T-helper 1 cell treated with Interleukin-12 subunit alpha and Interleukin-12 subunit beta and Interleukin-4 antibody, amounts not matched to agents 30 μg/mL and 1 μg/mL, for 36 hours (primary cell): ENCODE measurements around the gene ARMC6.

Source experiments
- H3K27ac Mint-ChIP-seq: one replicate; pipeline ENCODE4 v1.8.0; 2021; ENCODE audit warnings: mild to moderate bottlenecking, mixed read lengths
- H3K27me3 Mint-ChIP-seq: one replicate; pipeline ENCODE4 v1.8.0; 2021; ENCODE audit warnings: low read depth, mixed read lengths
- H3K36me3 Mint-ChIP-seq: one replicate; pipeline ENCODE4 v1.8.0; 2021; ENCODE audit warnings: low read depth, mixed read lengths
- H3K4me1 Mint-ChIP-seq: one replicate; pipeline ENCODE4 v1.8.0; 2021; ENCODE audit warnings: low read depth, mixed read lengths
- H3K4me3 Mint-ChIP-seq: one replicate; pipeline ENCODE4 v1.8.0; 2021; ENCODE audit warnings: mild to moderate bottlenecking, moderate library complexity, mixed read lengths
- H3K9me3 Mint-ChIP-seq: one replicate; pipeline ENCODE4 v1.8.0; 2021; ENCODE audit warnings: mixed read lengths

The ARMC6 gene

GRCh38 chr19:19032420-19033175 lies 805 bp upstream of the ARMC6 start:
- peaks cover 28% of the 10 kb centered on the region for H3K4me1 Mint-ChIP-seq
- peak overlapping the region; percentile 98 for H3K27ac Mint-ChIP-seq
- no peaks in the 10 kb centered on the region for H3K9me3 Mint-ChIP-seq
- H3K36me3 Mint-ChIP-seq = peaks cover 20% of the 10 kb centered on the region
- H3K27me3 Mint-ChIP-seq = no peaks in the 10 kb centered on the region
- H3K4me3 Mint-ChIP-seq = peak overlapping the region; percentile 97

- Mint-ChIP-seq H3K9me3 (no peaks in the 10 kb centered on the region), H3K27me3 (no peaks in the 10 kb centered on the region), H3K36me3 (peaks cover 17% of the 10 kb centered on the region), H3K27ac (peak overlapping the region; percentile 98), H3K4me1 (peaks cover 27% of the 10 kb centered on the region), H3K4me3 (peak overlapping the region; percentile 97)
Measured at GRCh38 chr19:19033176-19033425, 302 bp upstream of the ARMC6 start.

- no peaks in the 10 kb centered on the region for H3K9me3 Mint-ChIP-seq
- no peaks in the 10 kb centered on the region for H3K27me3 Mint-ChIP-seq
- peak overlapping the region; percentile 94 for H3K27ac Mint-ChIP-seq
- peaks cover 25% of the 10 kb centered on the region for H3K4me1 Mint-ChIP-seq
- peak overlapping the region; percentile 91 for H3K4me3 Mint-ChIP-seq
- peaks cover 15% of the 10 kb centered on the region for H3K36me3 Mint-ChIP-seq
Measured at GRCh38 chr19:19034204-19034624, 811 bp downstream of the ARMC6 start.

- H3K9me3 Mint-ChIP-seq = no peaks in the 10 kb centered on the region
- peak overlapping the region; percentile 0 for H3K27ac Mint-ChIP-seq
- no peaks in the 10 kb centered on the region for H3K27me3 Mint-ChIP-seq
- peaks cover 10% of the 10 kb centered on the region for H3K36me3 Mint-ChIP-seq
- no peak overlapping the region for H3K4me3 Mint-ChIP-seq
- H3K4me1 Mint-ChIP-seq = peaks cover 17% of the 10 kb centered on the region
Measured at GRCh38 chr19:19039901-19040300, 6.5 kb downstream of the ARMC6 start.

- Mint-ChIP-seq H3K27me3 (no peaks in the 10 kb centered on the region), H3K4me3 (no peak overlapping the region), H3K36me3 (peaks cover 13% of the 10 kb centered on the region), H3K4me1 (peaks cover 17% of the 10 kb centered on the region), H3K27ac (no peak overlapping the region), H3K9me3 (no peaks in the 10 kb centered on the region)
Measured at GRCh38 chr19:19040417-19040816, 7.0 kb downstream of the ARMC6 start.

GRCh38 chr19:19042732-19043280 lies 9.4 kb downstream of the ARMC6 start:
- Mint-ChIP-seq H3K9me3 (no peaks in the 10 kb centered on the region), H3K36me3 (peaks cover 12% of the 10 kb centered on the region), H3K27ac (no peak overlapping the region), H3K4me3 (no peak overlapping the region), H3K27me3 (no peaks in the 10 kb centered on the region), H3K4me1 (peaks cover 13% of the 10 kb centered on the region)

- Mint-ChIP-seq H3K9me3 (no peaks in the 10 kb centered on the region), H3K27me3 (no peaks in the 10 kb centered on the region), H3K27ac (no peak overlapping the region), H3K4me3 (no peak overlapping the region), H3K4me1 (peaks cover 13% of the 10 kb centered on the region), H3K36me3 (peaks cover 12% of the 10 kb centered on the region)
Measured at GRCh38 chr19:19043481-19043880, 10.1 kb downstream of the ARMC6 start.

- peaks cover 12% of the 10 kb centered on the region for H3K36me3 Mint-ChIP-seq
- no peak overlapping the region for H3K4me3 Mint-ChIP-seq
- no peak overlapping the region for H3K27ac Mint-ChIP-seq
- H3K27me3 Mint-ChIP-seq = no peaks in the 10 kb centered on the region
- peaks cover 13% of the 10 kb centered on the region for H3K4me1 Mint-ChIP-seq
- no peaks in the 10 kb centered on the region for H3K9me3 Mint-ChIP-seq
Measured at GRCh38 chr19:19043881-19044280, 10.5 kb downstream of the ARMC6 start.

GRCh38 chr19:19049406-19049805 lies 16.0 kb downstream of the ARMC6 start:
- no peaks in the 10 kb centered on the region for H3K27me3 Mint-ChIP-seq
- no peaks in the 10 kb centered on the region for H3K9me3 Mint-ChIP-seq
- H3K36me3 Mint-ChIP-seq = peaks cover 11% of the 10 kb centered on the region
- H3K4me3 Mint-ChIP-seq = no peak overlapping the region
- H3K27ac Mint-ChIP-seq = no peak overlapping the region
- H3K4me1 Mint-ChIP-seq = peaks cover 5% of the 10 kb centered on the region

GRCh38 chr19:19050104-19050503 lies 16.7 kb downstream of the ARMC6 start:
- H3K27ac Mint-ChIP-seq = no peak overlapping the region

GRCh38 chr19:19050731-19051130 lies 17.3 kb downstream of the ARMC6 start:
- H3K4me3 Mint-ChIP-seq = no peak overlapping the region
- H3K36me3 Mint-ChIP-seq = peaks cover 8% of the 10 kb centered on the region
- no peaks in the 10 kb centered on the region for H3K9me3 Mint-ChIP-seq
- no peak overlapping the region for H3K27ac Mint-ChIP-seq
- H3K27me3 Mint-ChIP-seq = no peaks in the 10 kb centered on the region
- peaks cover 5% of the 10 kb centered on the region for H3K4me1 Mint-ChIP-seq

More at GRCh38 chr19:19050104-19050503, 16.7 kb downstream of the ARMC6 start:
- Mint-ChIP-seq H3K9me3 (no peaks in the 10 kb centered on the region), H3K27me3 (no peaks in the 10 kb centered on the region), H3K4me1 (peaks cover 5% of the 10 kb centered on the region), H3K4me3 (no peak overlapping the region), H3K36me3 (peaks cover 10% of the 10 kb centered on the region)

GRCh38 chr19:19051478-19052213 lies 18.2 kb downstream of the ARMC6 start:
- H3K9me3 Mint-ChIP-seq = no peaks in the 10 kb centered on the region
- H3K4me1 Mint-ChIP-seq = peaks cover 5% of the 10 kb centered on the region
- H3K27ac Mint-ChIP-seq = no peak overlapping the region
- no peak overlapping the region for H3K4me3 Mint-ChIP-seq
- peaks cover 8% of the 10 kb centered on the region for H3K36me3 Mint-ChIP-seq
- no peaks in the 10 kb centered on the region for H3K27me3 Mint-ChIP-seq

- peaks cover 6% of the 10 kb centered on the region for H3K36me3 Mint-ChIP-seq
- H3K27ac Mint-ChIP-seq = no peak overlapping the region
- peaks cover 5% of the 10 kb centered on the region for H3K4me1 Mint-ChIP-seq
- no peaks in the 10 kb centered on the region for H3K9me3 Mint-ChIP-seq
- H3K27me3 Mint-ChIP-seq = no peaks in the 10 kb centered on the region
- no peak overlapping the region for H3K4me3 Mint-ChIP-seq
Measured at GRCh38 chr19:19052921-19053320, 19.5 kb downstream of the ARMC6 start.

GRCh38 chr19:19053508-19054314 lies 20.3 kb downstream of the ARMC6 start:
- H3K4me1 Mint-ChIP-seq = peaks cover 5% of the 10 kb centered on the region
- no peaks in the 10 kb centered on the region for H3K27me3 Mint-ChIP-seq
- H3K27ac Mint-ChIP-seq = no peak overlapping the region
- peaks cover 8% of the 10 kb centered on the region for H3K36me3 Mint-ChIP-seq
- H3K4me3 Mint-ChIP-seq = no peak overlapping the region
- H3K9me3 Mint-ChIP-seq = no peaks in the 10 kb centered on the region
